Neural cell (in vitro differentiated cells): ENCODE results near the gene MYLK3.

ENCODE experiments used
- CTCF ChIP-seq: fragments of 450-650 bp; IDR thresholded peaks from 2 replicates; pipeline ENCODE4 v1.5.1; 2014; ENCODE audit warnings: antibody characterized with exemption, mild to moderate bottlenecking, moderate library complexity; ENCODE audit not compliant: poor library complexity, severe bottlenecking
- EP300 ChIP-seq: fragments of 450-650 bp; conservative IDR thresholded peaks from 2 replicates; pipeline ENCODE4 v1.6.1; 2014; ENCODE audit warnings: antibody characterized with exemption, mild to moderate bottlenecking, moderate library complexity; ENCODE audit not compliant: poor library complexity, severe bottlenecking
- EZH2 ChIP-seq: fragments of 200-600, 300-800 bp; shearing (Covaris generic), sonication (generic); IDR thresholded peaks from 2 replicates; pipeline ENCODE4 v1.6.1; 2014; ENCODE audit warnings: antibody characterized with exemption, low read length, borderline replicate concordance, mild to moderate bottlenecking; ENCODE audit not compliant: insufficient read depth, poor library complexity, severe bottlenecking
- MXI1 ChIP-seq: fragments of 450-650 bp; conservative IDR thresholded peaks from 2 replicates; pipeline ENCODE4 v1.6.1; 2014; ENCODE audit warnings: antibody characterized with exemption, mild to moderate bottlenecking; ENCODE audit not compliant: poor library complexity, severe bottlenecking
- POLR2AphosphoS5 ChIP-seq: IDR thresholded peaks from 2 replicates; pipeline ENCODE4 v1.6.1; 2012
- RAD21 ChIP-seq: fragments of 450-650 bp; conservative IDR thresholded peaks from 2 replicates; pipeline ENCODE4 v1.6.1; 2014; ENCODE audit warnings: antibody characterized with exemption, mild to moderate bottlenecking, moderate library complexity
- REST ChIP-seq: IDR thresholded peaks from 2 replicates; pipeline ENCODE4 v1.6.1; 2012; ENCODE audit warnings: borderline replicate concordance
- SMC3 ChIP-seq: fragments of 450-650 bp; conservative IDR thresholded peaks from 2 replicates; pipeline ENCODE4 v1.6.1; 2014; ENCODE audit warnings: antibody characterized with exemption, mild to moderate bottlenecking, moderate library complexity; ENCODE audit not compliant: poor library complexity
- TAF1 ChIP-seq: IDR thresholded peaks from 2 replicates; pipeline ENCODE4 v1.6.1; 2012; ENCODE audit warnings: low read depth

GRCh38 chr16:46748775-46749705, 896 bp upstream of the MYLK3 start:
- TF ChIP-seq CTCF (no peak), EP300 (no peak), POLR2AphosphoS5 (no peak), REST (no peak), EZH2 (no peak), TAF1 (no peak), SMC3 (no peak), MXI1 (no peak), RAD21 (no peak)
